H9 (cell line): ENCODE data around the gene CHPT1. TPM values are rescaled to one million over a fixed set of nuclear protein-coding genes. Genes with fewer than 3 reads are reported as not detected.

Experiments
- DNase-seq: peaks from one replicate; pipeline ENCODE4 v3.0.0-alpha.2; 2017
- H2AFZ ChIP-seq: one replicate; pipeline ENCODE4 v1.6.1; 2013; ENCODE audit warnings: mild to moderate bottlenecking, low read length, control low read depth, moderate library complexity
- H2AK5ac ChIP-seq: 2 replicates; pipeline ENCODE4 v1.6.1; 2013; ENCODE audit warnings: low read length, control low read depth, mixed read lengths; ENCODE audit not compliant: insufficient read length
- H2BK120ac ChIP-seq: one replicate; pipeline ENCODE4 v1.6.1; 2013; ENCODE audit warnings: low read depth, mild to moderate bottlenecking, low read length, control low read depth, inconsistent platforms; ENCODE audit not compliant: poor library complexity, severe bottlenecking
- H2BK12ac ChIP-seq: 2 replicates; pipeline ENCODE4 v1.6.1; 2013; ENCODE audit warnings: low read length, control low read depth, mixed read lengths, low read depth; ENCODE audit not compliant: insufficient read length
- H2BK15ac ChIP-seq: 2 replicates; pipeline ENCODE4 v1.6.1; 2013; ENCODE audit warnings: low read depth, low read length, control low read depth
- H2BK20ac ChIP-seq: one replicate; pipeline ENCODE4 v1.6.1; 2013; ENCODE audit warnings: low read depth, mild to moderate bottlenecking, low read length, control low read depth, inconsistent platforms; ENCODE audit not compliant: poor library complexity, severe bottlenecking
- H2BK5ac ChIP-seq: 2 replicates; pipeline ENCODE4 v1.6.1; 2013; ENCODE audit warnings: low read length, control low read depth, mixed read lengths; ENCODE audit not compliant: insufficient read length
- H3K14ac ChIP-seq: 2 replicates; pipeline ENCODE4 v1.6.1; 2013; ENCODE audit warnings: low read length, control low read depth; ENCODE audit not compliant: insufficient read depth
- H3K18ac ChIP-seq: 2 replicates; pipeline ENCODE4 v1.6.1; 2013; ENCODE audit warnings: low read depth, mild to moderate bottlenecking, mixed read lengths, low read length, control low read depth; ENCODE audit not compliant: insufficient read length
- H3K23ac ChIP-seq: 2 replicates; pipeline ENCODE4 v1.6.1; 2013; ENCODE audit warnings: low read length, control low read depth, mixed read lengths, low read depth; ENCODE audit not compliant: insufficient read length
- H3K23me2 ChIP-seq: 2 replicates; pipeline ENCODE4 v1.6.1; 2013; ENCODE audit warnings: low read depth, mild to moderate bottlenecking, mixed read lengths, low read length, control low read depth; ENCODE audit not compliant: insufficient read length, poor library complexity, severe bottlenecking
- H3K27ac ChIP-seq: 2 replicates; pipeline ENCODE4 v1.5.1; 2013; ENCODE audit warnings: low read length, control low read depth, mixed read lengths, low read depth; ENCODE audit not compliant: insufficient read length
- H3K27me3 ChIP-seq: 2 replicates; pipeline ENCODE4 v1.6.1; 2013; ENCODE audit warnings: low read length, control low read depth, inconsistent platforms; ENCODE audit not compliant: insufficient read depth
- H3K4ac ChIP-seq: 2 replicates; pipeline ENCODE4 v1.6.1; 2013; ENCODE audit warnings: low read depth, mild to moderate bottlenecking, control low read depth, inconsistent platforms, low read length, moderate library complexity
- H3K4me1 ChIP-seq: 2 replicates; pipeline ENCODE4 v1.6.1; 2013; ENCODE audit warnings: low read length, control low read depth, inconsistent platforms; ENCODE audit not compliant: insufficient read depth
- H3K4me2 ChIP-seq: 2 replicates; pipeline ENCODE4 v1.6.1; 2013; ENCODE audit warnings: low read length, control low read depth, mixed read lengths; ENCODE audit not compliant: insufficient read length, insufficient read depth
- H3K56ac ChIP-seq: 2 replicates; pipeline ENCODE4 v1.6.1; 2013; ENCODE audit warnings: low read depth, mild to moderate bottlenecking, mixed read lengths, low read length, control low read depth; ENCODE audit not compliant: insufficient read length
- H3K79me1 ChIP-seq: 2 replicates; pipeline ENCODE4 v1.6.1; 2013; ENCODE audit warnings: low read depth, mild to moderate bottlenecking, moderate library complexity, low read length, control low read depth, inconsistent platforms; ENCODE audit not compliant: insufficient read depth, poor library complexity, severe bottlenecking
- H3K79me2 ChIP-seq: 2 replicates; pipeline ENCODE4 v1.6.1; 2013; ENCODE audit warnings: low read length, control low read depth, inconsistent platforms; ENCODE audit not compliant: insufficient read depth
- H3K9ac ChIP-seq: 2 replicates; pipeline ENCODE4 v1.6.1; 2013; ENCODE audit warnings: low read length, control low read depth, mixed read lengths; ENCODE audit not compliant: insufficient read length; ENCODE audit errors: extremely low read depth
- H3K9me3 ChIP-seq: one replicate; pipeline ENCODE4 v1.6.1; 2013; ENCODE audit warnings: low read depth, low read length, inconsistent platforms; ENCODE audit not compliant: control insufficient read depth
- H3T11ph ChIP-seq: one replicate; pipeline ENCODE4 v1.6.1; 2013; ENCODE audit warnings: mild to moderate bottlenecking, low read length, control low read depth, inconsistent platforms
- H4K20me1 ChIP-seq: one replicate; pipeline ENCODE4 v1.6.1; 2013; ENCODE audit not compliant: control insufficient read depth, insufficient read length, insufficient read depth
- H4K5ac ChIP-seq: 2 replicates; pipeline ENCODE4 v1.6.1; 2013; ENCODE audit warnings: low read depth, mild to moderate bottlenecking, mixed read lengths, low read length, control low read depth; ENCODE audit not compliant: insufficient read length
- H4K8ac ChIP-seq: replicated peaks from 2 replicates; pipeline ENCODE4 v1.6.1; 2013; ENCODE audit warnings: low read length, control low read depth, mixed read lengths, low read depth; ENCODE audit not compliant: insufficient read length
- H4K91ac ChIP-seq: 2 replicates; pipeline ENCODE4 v1.6.1; 2013; ENCODE audit warnings: low read depth, mild to moderate bottlenecking, moderate library complexity, mixed read lengths, low read length, control low read depth; ENCODE audit not compliant: insufficient read length
- H3K27ac Mint-ChIP-seq, 3 experiments: 2 replicates in 2 of 3; 3 replicates in 1 of 3; pipeline ENCODE4 v1.8.0; 2020 to 2021; ENCODE audit warnings: mixed read lengths in 3 of 3, mild to moderate bottlenecking in 1 of 3, moderate library complexity in 1 of 3
- H3K27me3 Mint-ChIP-seq: 2 replicates; pipeline ENCODE4 v1.8.0; 2021; ENCODE audit warnings: low read depth, mild to moderate bottlenecking, moderate library complexity, mixed read lengths
- H3K36me3 Mint-ChIP-seq, 3 experiments: 2 replicates in 2 of 3; 3 replicates in 1 of 3; pipeline ENCODE4 v1.8.0; 2020 to 2021; ENCODE audit warnings: low read depth in 3 of 3, mixed read lengths in 3 of 3; ENCODE audit not compliant: insufficient read depth in 1 of 3
- H3K4me1 Mint-ChIP-seq, 2 experiments: 2 replicates each; pipeline ENCODE4 v1.8.0; 2020; ENCODE audit warnings: mixed read lengths in 2 of 2
- H3K4me3 Mint-ChIP-seq, 2 experiments: 2 replicates in 1 of 2; 3 replicates in 1 of 2; pipeline ENCODE4 v1.8.0; 2020 to 2021; ENCODE audit warnings: mild to moderate bottlenecking in 2 of 2, mixed read lengths in 2 of 2, moderate library complexity in 1 of 2
- H3K9me3 Mint-ChIP-seq, 2 experiments: 2 replicates in 1 of 2; 3 replicates in 1 of 2; pipeline ENCODE4 v1.8.0; 2020; ENCODE audit warnings: mild to moderate bottlenecking in 2 of 2, mixed read lengths in 2 of 2, moderate library complexity in 1 of 2
- WGBS: extraction: QIAGEN DNeasy Blood & Tissue Kit; methylation state at CpG from one replicate; pipeline ENCODE4 v1.1.7; 2013; ENCODE audit warnings: missing lambda C conversion rate, low lambda C conversion rate, mixed read lengths; ENCODE audit not compliant: insufficient read length; ENCODE audit errors: extremely low coverage; 5-methylcytosine and 5-hydroxymethylcytosine counted together
- total RNA-seq: library from RNA; stranded (reverse); gene quantifications from 2 replicates; pipeline ENCODE4 v1.2.1, GENCODE V29; 2021
- TF ChIP-seq, protein P1 (sequence below): fragments of 200-600 bp; sonication (generic); conservative IDR thresholded peaks from 3 replicates; pipeline ENCODE4 v1.8.0; 2021; ENCODE audit warnings: antibody characterized with exemption, mild to moderate bottlenecking

The CHPT1 gene
- total RNA-seq, 1 experiment from 2014 or later, result 17.1 TPM

DNA sequence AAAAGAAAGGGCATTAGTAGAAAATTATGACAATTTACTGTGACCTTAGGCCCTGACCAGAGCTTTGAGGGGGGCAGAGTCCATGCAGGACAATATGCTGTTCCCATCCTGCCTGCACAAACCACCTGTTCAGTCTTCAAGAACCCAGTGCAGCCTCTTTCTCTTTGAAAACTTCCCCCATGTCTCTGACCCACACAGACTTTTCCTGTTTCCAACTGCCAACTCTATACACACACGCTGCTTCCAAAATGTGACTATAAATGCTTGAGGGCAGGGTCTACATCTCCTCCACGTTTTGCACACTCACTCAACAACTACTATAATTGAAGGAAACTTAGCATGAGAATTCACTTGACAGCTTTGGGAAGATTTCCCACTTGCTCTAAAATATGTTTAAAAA lies 78.4 kb downstream of the CHPT1 start:
- Histone ChIP-seq H2BK120ac (no peak overlapping the region), H4K5ac (no peak overlapping the region), H3K4ac (no peak overlapping the region), H3K4me2 (no peak overlapping the region), H3K23ac (no peak overlapping the region), H3K4me1 (no peaks in the 10 kb centered on the region), H3K27me3 (no peaks in the 10 kb centered on the region), H2AK5ac (no peak overlapping the region), H2BK5ac (no peak overlapping the region), H4K20me1 (no peaks in the 10 kb centered on the region), H3K18ac (no peak overlapping the region), H3K9me3 (no peaks in the 10 kb centered on the region), H4K8ac (no peak overlapping the region), H3T11ph (no peak overlapping the region), H3K9ac (no peak overlapping the region), H3K79me2 (no peaks in the 10 kb centered on the region), H2AFZ (no peak overlapping the region), H3K56ac (no peak overlapping the region), H2BK12ac (no peak overlapping the region), H3K27ac (no peak overlapping the region), H4K91ac (no peak overlapping the region), H2BK20ac (no peak overlapping the region), H3K79me1 (no peaks in the 10 kb centered on the region), H3K14ac (no peak overlapping the region), H2BK15ac (no peak overlapping the region), H3K23me2 (no peaks in the 10 kb centered on the region)
- no peak for DNase-seq
- peaks cover 3 to 37% (median 32%) of the 10 kb centered on the region in 3 experiments; a peak in 6 of 7 replicates for H3K36me3 Mint-ChIP-seq
- H3K27ac Mint-ChIP-seq, result no peak overlapping the region; a peak in 2 of 7 replicates
- no peaks in the 10 kb centered on the region for H3K27me3 Mint-ChIP-seq
- TF ChIP-seq, protein P1, sequence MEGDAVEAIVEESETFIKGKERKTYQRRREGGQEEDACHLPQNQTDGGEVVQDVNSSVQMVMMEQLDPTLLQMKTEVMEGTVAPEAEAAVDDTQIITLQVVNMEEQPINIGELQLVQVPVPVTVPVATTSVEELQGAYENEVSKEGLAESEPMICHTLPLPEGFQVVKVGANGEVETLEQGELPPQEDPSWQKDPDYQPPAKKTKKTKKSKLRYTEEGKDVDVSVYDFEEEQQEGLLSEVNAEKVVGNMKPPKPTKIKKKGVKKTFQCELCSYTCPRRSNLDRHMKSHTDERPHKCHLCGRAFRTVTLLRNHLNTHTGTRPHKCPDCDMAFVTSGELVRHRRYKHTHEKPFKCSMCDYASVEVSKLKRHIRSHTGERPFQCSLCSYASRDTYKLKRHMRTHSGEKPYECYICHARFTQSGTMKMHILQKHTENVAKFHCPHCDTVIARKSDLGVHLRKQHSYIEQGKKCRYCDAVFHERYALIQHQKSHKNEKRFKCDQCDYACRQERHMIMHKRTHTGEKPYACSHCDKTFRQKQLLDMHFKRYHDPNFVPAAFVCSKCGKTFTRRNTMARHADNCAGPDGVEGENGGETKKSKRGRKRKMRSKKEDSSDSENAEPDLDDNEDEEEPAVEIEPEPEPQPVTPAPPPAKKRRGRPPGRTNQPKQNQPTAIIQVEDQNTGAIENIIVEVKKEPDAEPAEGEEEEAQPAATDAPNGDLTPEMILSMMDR, result no peak
- H3K4me1 Mint-ChIP-seq, result no peaks in the 10 kb centered on the region
- no peaks in the 10 kb centered on the region for H3K9me3 Mint-ChIP-seq
- no CpG with 5 or more reads among the region's 2 CpGs for WGBS
- no peak overlapping the region for H3K4me3 Mint-ChIP-seq
